ENCODE data around the gene ITPRID2. TPM values are rescaled to one million over a fixed set of nuclear protein-coding genes. Genes with fewer than 3 reads are reported as not detected.
A peak's percentile ranks its signal among the peaks of the same experiment; 100 is the strongest.

ITPRID2 gene
- total and polyA plus RNA-seq, 2 of the 8 experiments (the other 6 are each of a cell fraction or from before 2014, with no cell fraction given), result 1.9 to 12.6 TPM

DNA sequence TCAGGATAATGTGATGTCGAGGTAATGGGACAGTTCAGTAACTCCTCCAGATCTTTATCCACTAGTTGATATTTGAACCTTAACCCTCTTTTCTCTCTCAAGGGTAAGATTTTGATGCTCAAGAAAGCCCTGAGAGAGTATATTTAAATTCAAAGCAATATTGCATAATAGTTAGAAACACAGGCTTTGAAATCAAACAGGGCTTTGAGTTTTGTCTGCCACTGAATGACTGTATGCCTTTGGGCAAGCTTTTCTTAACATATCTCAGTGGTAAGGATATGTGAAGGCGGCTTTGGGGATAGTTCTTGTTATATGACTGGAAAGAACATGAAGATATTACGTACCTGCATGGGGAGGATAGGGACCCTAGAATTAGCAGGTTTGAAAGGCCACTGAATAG lies 11.1 kb downstream of the ITPRID2 start:
- no peak overlapping the region for H3K9ac ChIP-seq (replicated peaks in 1 of 4; ENCODE audit: extremely low read depth in 1 of 4, low read depth in 3 of 4, low read length in 3 of 4)
- WGBS, 2 experiments (ENCODE audit: extremely low coverage in 1 of 2, insufficient coverage in 1 of 2, insufficient read length in 1 of 2, insufficient replicate concordance in 2 of 2, low coverage in 1 of 2, low lambda C conversion rate in 2 of 2, missing lambda C conversion rate in 1 of 2), result 97% methylated on average over 3 of the region's 3 CpGs; no CpG with 5 or more reads in 1 of the 2 experiments
- H3K79me1 ChIP-seq (ENCODE audit: low read depth, low read length), result no peaks in the 10 kb centered on the region
- H3K4me1 ChIP-seq (replicated peaks in 1 of 4; ENCODE audit: control insufficient read depth in 3 of 4, insufficient read depth in 4 of 4, low read length in 3 of 4), result no peaks in the 10 kb centered on the region
- ChIA-PET POLR2A (ENCODE audit: partially characterized antibody) (no interaction called here), CTCF (ENCODE audit: partially characterized antibody) (interaction anchor here (0.6 to 11.4 kb wide), 15 partner anchors 11 to 185 kb away, joined by 3 to 101 read pairs (median 3); partner anchors contain the start of gene ITPRID2)
- H3K14ac ChIP-seq (ENCODE audit: insufficient read length), result no peak overlapping the region
- no peak overlapping the region for H4K91ac ChIP-seq (replicated peaks; ENCODE audit: insufficient read length, low read length)
- H2BK12ac ChIP-seq (ENCODE audit: low read depth, low read length), result no peak overlapping the region
- H3K23ac ChIP-seq (ENCODE audit: insufficient read length), result no peak overlapping the region
- no peak overlapping the region for H3K4me3 ChIP-seq (ENCODE audit: extremely low read depth in 1 of 4, insufficient read depth in 2 of 4, low read depth in 3 of 4, low read length in 4 of 4)
- no peak overlapping the region for H2BK20ac ChIP-seq (ENCODE audit: low read length)
- H3K79me2 ChIP-seq (ENCODE audit: control insufficient read depth in 1 of 2, insufficient read depth in 2 of 2, low read length in 2 of 2), result no peaks in the 10 kb centered on the region
- H3K23me2 ChIP-seq (ENCODE audit: low read depth, low read length), result no peaks in the 10 kb centered on the region
- no peak overlapping the region for H3K56ac ChIP-seq (replicated peaks; ENCODE audit: insufficient read length, low read depth, low read length)
- H3K18ac ChIP-seq (ENCODE audit: extremely low read depth, low read length), result no peak overlapping the region
- H3K36me3 ChIP-seq (ENCODE audit: control insufficient read depth in 2 of 4, insufficient read depth in 4 of 4, low read length in 3 of 4), result peaks cover 0 to 19% (median 0%) of the 10 kb centered on the region in 4 experiments; a peak in 3 of 8 replicates
- H2BK5ac ChIP-seq (ENCODE audit: low read depth, low read length), result no peak overlapping the region
- DNase-seq (ENCODE audit: low read depth in 1 of 2, low spot score in 2 of 2) (no peak), FAIRE-seq (no peak)
- no peak overlapping the region for H2BK15ac ChIP-seq (ENCODE audit: low read length)
- no peak overlapping the region for H2AK5ac ChIP-seq (ENCODE audit: low read depth, low read length)
- no peak overlapping the region for H2BK120ac ChIP-seq (replicated peaks; ENCODE audit: low read depth, low read length)
- H3K4ac ChIP-seq (replicated peaks; ENCODE audit: insufficient read length, low read depth, low read length), result no peak overlapping the region
- no peaks in the 10 kb centered on the region for H4K20me1 ChIP-seq (replicated peaks in 1 of 2; ENCODE audit: control insufficient read depth in 1 of 2, insufficient read depth in 2 of 2, low read length in 2 of 2)
- H4K5ac ChIP-seq (ENCODE audit: insufficient read length, low read depth, low read length), result no peak overlapping the region
- no peak overlapping the region for H3K27ac ChIP-seq (ENCODE audit: low read depth, low read length)
- no peak overlapping the region for H2AFZ ChIP-seq (ENCODE audit: low read length)
- TF ChIP-seq CEBPB (IDR thresholded peaks at IDR 0.05; ENCODE audit: low read depth, low read length), result peak; percentile 11; the same call in 1 of the 2 replicates
- no peak for TF ChIP-seq JUND (IDR thresholded peaks at IDR 0.05; ENCODE audit: low read length)
- no peaks in the 10 kb centered on the region for H3K9me3 ChIP-seq (ENCODE audit: insufficient read depth in 2 of 2, low read depth in 1 of 2, low read length in 1 of 2)
- H3K27me3 ChIP-seq (replicated peaks in 1 of 4; ENCODE audit: control insufficient read depth in 3 of 4, extremely low read depth in 1 of 4, insufficient read depth in 3 of 4, low read length in 3 of 4), result no peaks in the 10 kb centered on the region
- no peak overlapping the region for H3K4me2 ChIP-seq (ENCODE audit: insufficient read depth in 1 of 2, low read depth in 2 of 2, low read length in 2 of 2)
- H4K8ac ChIP-seq (ENCODE audit: extremely low read depth, insufficient read depth, low read length), result no peak overlapping the region

All from H1 (cell line).